ENCODE measurements around the gene NLGN1.

Gene NLGN1

DNA sequence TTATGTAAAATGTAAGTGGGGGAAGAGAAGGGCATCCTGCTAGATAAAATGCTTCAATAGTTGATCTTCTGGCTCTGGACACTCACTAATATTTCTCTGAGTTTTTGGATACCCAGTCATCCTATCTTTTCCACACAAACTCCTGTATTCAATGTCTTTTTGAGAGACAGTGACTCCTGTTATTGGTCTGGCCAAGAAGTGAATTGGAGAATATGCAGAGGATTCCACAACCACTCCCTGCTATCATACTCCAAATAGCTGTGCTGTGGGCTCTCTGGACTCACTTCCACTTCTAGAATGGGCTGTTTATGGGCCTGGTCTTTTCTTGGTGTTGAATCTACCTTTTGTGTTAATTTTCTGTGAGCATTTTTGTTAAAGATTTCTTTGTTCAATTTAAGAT lies 376.8 kb downstream of the NLGN1 start:
- no peak for DNase-seq

- DNase-seq = no peak
Measured at GRCh38 chr3:173778251-173778650, 380.7 kb downstream of the NLGN1 start.

DNA sequence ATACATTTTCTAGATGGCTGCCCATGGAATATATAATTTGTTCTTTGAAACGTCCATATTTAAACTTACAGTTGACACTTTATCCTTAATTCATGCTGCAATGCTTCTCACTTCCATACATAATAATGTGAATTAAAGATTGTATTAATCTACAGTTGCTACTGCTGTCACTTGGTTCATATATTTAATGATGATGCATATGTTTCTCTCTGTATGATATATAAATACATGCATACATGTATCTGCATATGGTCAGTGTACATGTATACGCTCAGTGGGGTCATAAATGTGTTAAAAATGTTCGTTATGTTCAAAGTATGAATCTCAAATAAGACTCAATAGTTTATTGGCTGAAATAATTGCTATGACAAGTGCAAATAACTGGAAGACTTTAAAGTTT lies 382.5 kb downstream of the NLGN1 start:
- DNase-seq = no peak

DNA sequence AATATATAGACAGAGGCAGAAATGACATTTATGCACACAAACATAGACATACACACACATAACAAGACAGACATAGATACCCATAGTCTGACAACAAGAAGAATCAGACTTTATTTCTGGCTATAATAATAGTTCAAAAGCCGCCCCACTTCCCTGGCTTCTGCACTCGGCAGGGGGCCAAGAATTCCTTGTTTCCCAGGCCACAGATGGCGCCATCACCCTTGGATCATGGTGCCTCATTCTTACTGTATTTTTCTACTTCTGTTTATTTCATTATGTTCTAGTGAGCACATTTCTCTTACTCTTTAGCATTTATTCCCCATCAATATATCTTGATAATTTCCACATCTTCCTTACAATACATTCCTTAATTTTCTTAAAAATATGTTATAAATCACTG lies 387.5 kb downstream of the NLGN1 start:
- DNase-seq = no peak

GRCh38 chr3:173789530-173790162 lies 392.1 kb downstream of the NLGN1 start:
- no peak for DNase-seq

DNA sequence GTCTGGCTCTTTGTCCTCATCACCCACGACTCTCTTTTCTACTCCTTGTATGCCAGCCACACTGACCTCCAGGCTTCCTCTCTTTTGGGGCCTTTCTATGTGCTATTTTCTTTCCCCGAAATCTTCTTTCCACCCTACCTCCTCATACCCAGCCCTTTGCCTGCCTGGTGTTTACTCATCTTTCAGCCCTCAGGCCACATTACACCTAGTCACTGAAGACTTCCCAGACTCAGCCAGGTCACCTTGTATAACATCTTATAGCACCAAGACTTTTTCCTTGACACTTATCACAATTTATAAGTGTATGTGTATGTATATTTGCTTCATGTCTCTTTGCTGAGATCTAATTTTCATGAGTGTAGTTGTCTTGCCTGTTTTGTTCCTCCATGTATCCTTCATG lies 396.4 kb downstream of the NLGN1 start:
- DNase-seq = no peak

- DNase-seq = no peak
Measured at GRCh38 chr3:173796405-173796804, 398.9 kb downstream of the NLGN1 start.

- DNase-seq = no peak
Measured at GRCh38 chr3:173796890-173797289, 399.3 kb downstream of the NLGN1 start.

- DNase-seq = no peak
Measured at GRCh38 chr3:173799060-173799816, 401.7 kb downstream of the NLGN1 start.

DNA sequence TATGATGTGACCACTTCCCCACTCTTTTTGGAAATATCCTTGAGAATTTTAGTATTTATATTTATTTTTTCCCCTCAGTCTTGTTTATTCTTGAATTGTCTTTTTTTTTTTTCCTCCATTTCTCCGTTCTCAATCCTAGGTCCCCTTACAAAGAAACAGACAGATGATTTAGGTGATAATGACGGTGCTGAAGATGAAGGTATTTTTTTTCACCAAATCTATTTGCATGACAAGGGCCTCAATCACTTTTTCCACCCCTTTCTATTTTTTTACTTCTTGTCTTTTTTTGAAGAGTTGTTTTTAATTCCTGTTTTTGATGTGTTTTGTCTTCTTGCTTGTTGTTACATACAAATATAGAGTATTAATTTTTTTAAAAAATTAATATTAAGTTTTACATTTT lies 402.6 kb downstream of the NLGN1 start:
- DNase-seq = no peak

DNA sequence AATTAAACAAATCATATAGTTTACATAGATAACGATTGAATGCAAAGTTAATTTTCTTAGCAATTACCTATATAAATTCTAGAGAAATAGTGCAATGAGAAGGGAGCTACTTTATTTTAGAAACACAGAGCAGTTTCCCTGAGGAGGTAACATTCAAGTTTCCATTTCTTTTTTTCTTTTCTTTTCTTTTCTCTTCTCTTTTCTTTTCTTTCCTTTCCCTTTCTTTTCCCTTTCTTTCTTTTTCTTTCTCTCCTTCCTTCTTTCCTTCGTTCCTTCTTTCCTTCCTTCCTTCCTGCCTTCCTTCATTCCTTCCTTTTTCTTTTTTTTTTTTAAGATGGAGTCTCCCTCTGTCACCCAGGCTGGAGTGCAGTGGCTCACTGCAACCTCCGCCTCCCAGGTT lies 417.3 kb downstream of the NLGN1 start:
- no peak for DNase-seq

DNA sequence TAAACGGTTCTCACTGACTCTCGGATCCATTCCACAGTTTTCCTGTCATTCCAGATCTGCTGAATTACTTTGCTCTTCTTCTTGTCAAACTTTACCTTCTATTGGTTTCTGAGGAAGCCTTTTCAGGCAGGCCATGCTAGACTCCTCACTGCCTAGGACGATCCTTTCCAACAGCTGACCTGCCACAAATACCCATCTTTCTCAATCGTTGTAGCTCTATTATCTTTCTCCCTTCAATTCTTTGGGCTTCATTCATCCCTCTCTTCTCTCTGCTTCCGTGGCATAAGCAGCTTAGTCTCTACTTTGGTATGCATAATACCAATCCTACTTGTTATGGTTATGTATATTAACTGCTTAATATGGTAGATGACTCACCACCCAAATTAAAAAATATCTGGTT lies 421.8 kb downstream of the NLGN1 start:
- no peak for DNase-seq

DNA sequence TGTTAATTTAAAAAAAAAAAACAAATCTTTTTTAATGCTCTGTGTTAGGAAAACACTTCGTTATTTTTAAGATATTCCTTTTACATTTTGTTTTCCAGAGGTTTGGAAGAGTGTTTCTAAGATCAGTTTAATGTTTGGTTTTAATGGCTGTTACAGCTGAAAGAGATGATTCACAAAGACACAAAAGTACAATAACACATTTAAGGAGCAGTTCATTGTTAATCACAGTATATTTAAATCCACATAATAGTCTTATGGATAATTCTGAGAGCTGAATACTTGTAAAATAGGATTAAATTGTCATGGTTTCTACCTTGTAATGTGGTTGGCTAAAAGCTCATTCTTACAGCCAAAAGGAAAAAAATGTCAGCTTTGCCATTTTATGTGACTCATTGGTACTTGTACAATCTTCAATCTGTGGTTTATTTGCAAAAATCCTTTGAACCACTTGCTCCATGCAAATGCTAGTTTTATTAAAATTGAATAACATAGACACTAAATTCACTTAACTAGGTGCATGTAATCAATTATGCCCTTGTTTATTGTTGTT lies 426.4 kb downstream of the NLGN1 start:
- DNase-seq = no peak

DNA sequence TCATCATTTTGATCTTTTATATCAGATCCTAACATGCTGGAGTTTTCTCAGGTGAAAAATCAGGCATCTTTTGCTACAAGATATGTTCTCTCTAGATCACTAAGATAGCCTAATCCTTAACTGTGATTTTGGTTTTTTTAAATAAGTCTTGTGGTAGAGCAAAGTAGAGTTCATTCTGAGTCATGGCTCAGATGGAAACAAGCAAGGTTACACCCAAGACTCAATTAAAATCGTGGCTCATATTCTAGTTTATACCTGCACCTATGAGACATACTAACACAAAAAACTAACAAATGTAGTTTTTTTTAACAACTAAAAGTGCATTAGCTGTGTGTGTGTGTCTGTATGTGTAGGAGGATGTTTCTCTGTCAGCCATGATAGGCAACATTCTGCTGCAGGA lies 428.2 kb downstream of the NLGN1 start:
- DNase-seq = no peak

GRCh38 chr3:173826416-173826815 lies 428.9 kb downstream of the NLGN1 start:
- no peak for DNase-seq

- DNase-seq = no peak
Measured at GRCh38 chr3:173826901-173827609, 429.5 kb downstream of the NLGN1 start.

DNA sequence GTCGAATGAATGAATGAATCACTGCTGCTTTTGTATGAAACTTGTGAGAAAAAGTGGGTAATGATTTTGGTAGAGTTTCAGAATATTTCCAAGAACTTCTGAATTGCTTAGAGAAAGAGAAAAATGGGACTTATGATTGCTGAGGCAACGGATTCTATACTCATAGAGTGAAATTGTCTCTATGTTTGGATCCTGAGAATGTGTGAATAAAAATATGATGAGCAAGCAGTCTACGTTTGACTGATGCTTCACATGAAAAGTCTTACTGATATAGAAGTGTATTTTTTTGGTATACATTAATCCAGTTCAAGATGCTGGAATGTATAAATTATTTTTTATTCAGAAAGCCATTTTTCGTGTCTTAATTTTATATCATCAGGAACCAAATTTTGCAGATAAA lies 441.1 kb downstream of the NLGN1 start:
- DNase-seq = no peak

- no peak for DNase-seq
Measured at GRCh38 chr3:173839859-173840258, 442.3 kb downstream of the NLGN1 start.

- no peak for DNase-seq
Measured at GRCh38 chr3:173841334-173841733, 443.8 kb downstream of the NLGN1 start.

DNA sequence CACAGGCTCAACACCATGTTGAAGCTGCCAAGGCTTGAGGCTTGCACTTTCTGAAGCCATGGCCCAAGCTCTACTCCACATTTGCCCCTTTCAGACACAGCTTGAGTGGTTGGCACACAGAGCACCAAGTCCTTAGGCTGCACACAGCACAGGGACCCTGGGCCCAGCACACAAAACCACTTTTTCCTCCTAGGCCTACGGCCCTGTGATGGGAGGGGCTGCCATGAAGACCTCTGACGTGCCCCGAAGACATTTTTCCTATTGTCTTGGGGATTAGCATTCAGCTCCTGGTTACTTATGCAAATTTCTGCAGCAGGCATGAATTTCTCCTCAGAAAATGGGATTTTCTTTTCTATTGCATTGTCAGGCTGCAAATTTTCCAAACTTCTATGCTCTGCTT lies 445.5 kb downstream of the NLGN1 start:
- DNase-seq = no peak

GRCh38 chr3:173846584-173846983 lies 449.0 kb downstream of the NLGN1 start:
- no peak for DNase-seq

- DNase-seq = no peak
Measured at GRCh38 chr3:173849489-173849888, 451.9 kb downstream of the NLGN1 start.

- DNase-seq = no peak
Measured at GRCh38 chr3:173857154-173857553, 459.6 kb downstream of the NLGN1 start.

DNA sequence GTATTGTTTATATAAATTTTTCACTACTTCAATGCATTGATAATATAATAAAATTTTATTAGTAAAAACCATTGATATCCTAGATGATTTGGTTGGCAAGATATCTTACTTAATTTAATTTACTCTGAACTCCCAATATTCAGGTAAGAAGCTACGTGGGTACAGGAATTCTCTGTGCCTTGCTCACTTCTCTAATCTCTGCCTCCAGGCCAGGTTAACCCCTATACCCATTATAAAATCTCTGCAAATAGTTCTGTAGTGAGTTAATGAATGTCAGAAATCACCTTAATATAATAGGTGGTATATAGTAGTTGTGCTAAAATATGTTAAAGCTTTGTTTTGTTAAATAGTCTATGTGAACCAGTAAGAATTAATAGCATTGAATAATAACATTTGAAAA lies 465.2 kb downstream of the NLGN1 start:
- no peak for DNase-seq
